ENCODE results near the gene BMP10. TPM values are rescaled to one million over a fixed set of nuclear protein-coding genes. Genes with fewer than 3 reads are reported as not detected.

Gene BMP10
- total and polyA plus RNA-seq, 2 donors (not counting 1 experiment from before 2014, with no cell fraction given), result not detected

GRCh38 chr2:68889500-68889899 lies 18.3 kb upstream of the BMP10 start:
- H2AFZ ChIP-seq (ENCODE audit: low read length), result no peak overlapping the region
- no peaks in the 10 kb centered on the region for H3K9me3 ChIP-seq (ENCODE audit: control insufficient read depth, insufficient read depth, low read depth, low read length)
- H3K4me3 ChIP-seq (replicated peaks in 1 of 4; ENCODE audit: control extremely low read depth in 1 of 4, insufficient read depth in 1 of 4, low read depth in 3 of 4, low read length in 4 of 4), result no peak overlapping the region
- DNase-seq (ENCODE audit: low read depth in 2 of 2), result peak; percentile 27 to 67
- no peaks in the 10 kb centered on the region for H3K36me3 ChIP-seq (ENCODE audit: control insufficient read depth, insufficient read depth, low read length)
- no peak overlapping the region for H3K4me2 ChIP-seq (ENCODE audit: extremely low read depth, insufficient read depth, low read length)
- H3K27me3 ChIP-seq (ENCODE audit: control insufficient read depth, insufficient read depth, low read length), result no peaks in the 10 kb centered on the region
- H3K4me1 ChIP-seq (ENCODE audit: control insufficient read depth, extremely low read depth, insufficient read depth, low read length), result no peaks in the 10 kb centered on the region
- no peak for TF ChIP-seq EZH2 (IDR thresholded peaks at IDR 0.05; ENCODE audit: low read length, missing control alignments)
- TF ChIP-seq CTCF (conservative IDR thresholded peaks at IDR 0.05 in 1 of 2, IDR thresholded peaks at IDR 0.05 in 1 of 2; ENCODE audit: low read depth in 1 of 2, low read length in 2 of 2), result no peak
- no peak overlapping the region for H3K27ac ChIP-seq (ENCODE audit: insufficient read depth, low read length)
- H4K20me1 ChIP-seq (ENCODE audit: control insufficient read depth, extremely low read depth, insufficient read depth, low read length), result no peaks in the 10 kb centered on the region
- no peaks in the 10 kb centered on the region for H3K79me2 ChIP-seq (ENCODE audit: control insufficient read depth, insufficient read depth, low read length)
- H3K9ac ChIP-seq (ENCODE audit: insufficient read depth, low read length), result no peak overlapping the region

DNA sequence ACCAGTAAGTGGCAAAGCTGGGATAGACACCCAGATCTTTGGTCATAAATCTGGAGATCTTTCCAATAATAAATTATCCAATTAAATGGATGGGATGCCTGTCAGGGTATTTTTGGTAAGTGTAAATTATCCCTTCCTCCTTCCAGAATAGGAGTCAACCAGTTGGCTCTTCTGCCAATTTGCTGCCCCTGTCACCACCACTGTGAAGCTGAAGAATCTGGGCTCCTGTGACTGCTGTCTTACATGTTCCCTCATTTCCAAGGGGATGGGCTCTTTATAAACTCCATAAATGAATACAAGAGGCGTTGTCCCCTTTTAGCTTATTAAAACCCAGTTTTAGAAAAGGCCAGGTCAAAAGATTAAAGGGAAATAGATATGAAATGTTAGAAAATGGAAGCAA lies 17.8 kb upstream of the BMP10 start:
- no peak overlapping the region for H3K4me3 ChIP-seq (replicated peaks in 1 of 4; ENCODE audit: control extremely low read depth in 1 of 4, insufficient read depth in 1 of 4, low read depth in 3 of 4, low read length in 4 of 4)
- H3K79me2 ChIP-seq (ENCODE audit: control insufficient read depth, insufficient read depth, low read length), result no peaks in the 10 kb centered on the region
- no peaks in the 10 kb centered on the region for H3K27me3 ChIP-seq (ENCODE audit: control insufficient read depth, insufficient read depth, low read length)
- no peaks in the 10 kb centered on the region for H3K4me1 ChIP-seq (ENCODE audit: control insufficient read depth, extremely low read depth, insufficient read depth, low read length)
- H2AFZ ChIP-seq (ENCODE audit: low read length), result no peak overlapping the region
- no peak for DNase-seq (ENCODE audit: low read depth in 2 of 2)
- H3K27ac ChIP-seq (ENCODE audit: insufficient read depth, low read length), result no peak overlapping the region
- H3K36me3 ChIP-seq (ENCODE audit: control insufficient read depth, insufficient read depth, low read length), result no peaks in the 10 kb centered on the region
- H3K9ac ChIP-seq (ENCODE audit: insufficient read depth, low read length), result no peak overlapping the region
- H3K4me2 ChIP-seq (ENCODE audit: extremely low read depth, insufficient read depth, low read length), result no peak overlapping the region
- H3K9me3 ChIP-seq (ENCODE audit: control insufficient read depth, insufficient read depth, low read depth, low read length), result no peaks in the 10 kb centered on the region
- no peaks in the 10 kb centered on the region for H4K20me1 ChIP-seq (ENCODE audit: control insufficient read depth, extremely low read depth, insufficient read depth, low read length)
- TF ChIP-seq EZH2 (IDR thresholded peaks at IDR 0.05; ENCODE audit: low read length, missing control alignments), result no peak
- TF ChIP-seq CTCF (conservative IDR thresholded peaks at IDR 0.05 in 1 of 2, IDR thresholded peaks at IDR 0.05 in 1 of 2; ENCODE audit: low read depth in 1 of 2, low read length in 2 of 2), result no peak

DNA sequence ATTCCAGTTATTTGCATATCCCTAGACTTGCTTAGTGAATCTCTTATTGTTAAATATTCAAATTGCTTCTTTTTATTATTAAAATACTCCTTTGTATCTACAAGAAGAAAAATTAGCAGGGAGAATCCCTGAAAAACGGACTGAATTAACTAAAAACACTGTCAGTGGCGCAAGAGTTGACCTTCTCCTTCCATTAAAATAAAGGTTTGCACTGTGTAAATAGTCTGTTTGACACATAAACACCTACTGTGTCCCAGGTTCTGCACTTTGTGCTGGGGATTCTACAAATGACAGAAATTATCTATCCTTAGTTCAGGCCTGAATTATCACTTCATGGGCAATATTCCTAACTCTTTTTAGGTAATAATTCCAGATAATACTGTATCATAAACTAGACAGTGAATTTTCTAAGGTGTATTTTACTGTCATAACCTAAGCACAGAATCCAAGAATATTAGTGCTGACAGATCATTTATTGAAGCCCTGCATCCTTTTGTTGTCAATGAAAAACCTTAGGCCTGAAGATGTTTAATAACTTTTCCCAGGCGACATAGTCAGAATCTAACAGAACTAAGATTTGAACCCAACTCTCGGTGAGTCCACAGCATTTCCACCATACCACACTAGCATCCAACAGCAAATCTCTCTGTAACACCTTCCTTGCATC lies 17.0 kb upstream of the BMP10 start:
- TF ChIP-seq CTCF (conservative IDR thresholded peaks at IDR 0.05 in 1 of 2, IDR thresholded peaks at IDR 0.05 in 1 of 2; ENCODE audit: low read depth in 1 of 2, low read length in 2 of 2) (no peak), EZH2 (IDR thresholded peaks at IDR 0.05; ENCODE audit: low read length, missing control alignments) (no peak)
- no peaks in the 10 kb centered on the region for H3K27me3 ChIP-seq (ENCODE audit: control insufficient read depth, insufficient read depth, low read length)
- no peaks in the 10 kb centered on the region for H3K79me2 ChIP-seq (ENCODE audit: control insufficient read depth, insufficient read depth, low read length)
- H3K4me1 ChIP-seq (ENCODE audit: control insufficient read depth, extremely low read depth, insufficient read depth, low read length), result no peaks in the 10 kb centered on the region
- no peak overlapping the region for H3K27ac ChIP-seq (ENCODE audit: insufficient read depth, low read length)
- no peak overlapping the region for H3K4me3 ChIP-seq (replicated peaks in 1 of 4; ENCODE audit: control extremely low read depth in 1 of 4, insufficient read depth in 1 of 4, low read depth in 3 of 4, low read length in 4 of 4)
- H3K36me3 ChIP-seq (ENCODE audit: control insufficient read depth, insufficient read depth, low read length), result no peaks in the 10 kb centered on the region
- H3K9me3 ChIP-seq (ENCODE audit: control insufficient read depth, insufficient read depth, low read depth, low read length), result no peaks in the 10 kb centered on the region
- no peak for DNase-seq (ENCODE audit: low read depth in 2 of 2)
- H2AFZ ChIP-seq (ENCODE audit: low read length), result no peak overlapping the region
- no peak overlapping the region for H3K4me2 ChIP-seq (ENCODE audit: extremely low read depth, insufficient read depth, low read length)
- no peaks in the 10 kb centered on the region for H4K20me1 ChIP-seq (ENCODE audit: control insufficient read depth, extremely low read depth, insufficient read depth, low read length)
- H3K9ac ChIP-seq (ENCODE audit: insufficient read depth, low read length), result no peak overlapping the region
